Peyer's patch (tissue), 4 donors: ENCODE data around the gene ACRBP.

Experiments used
- CTCF ChIP-seq, 6 experiments: fragments of 450-650 bp in 4 of 6; fragments of 200-600 bp in 2 of 6; sonication (generic) in 1 of 6; IDR thresholded peaks; one replicate each; pipeline ENCODE4 v1.5.1; 2017 to 2019; ENCODE audit warnings: antibody characterized with exemption in 6 of 6, mild to moderate bottlenecking in 3 of 6, moderate library complexity in 1 of 6
- POLR2A ChIP-seq, 2 donors: fragments of 450-650 bp; IDR thresholded peaks; one replicate each; pipeline ENCODE4 v1.5.1; 2017; ENCODE audit warnings: antibody characterized with exemption in 2 of 2, mild to moderate bottlenecking in 2 of 2, moderate library complexity in 2 of 2

- TF ChIP-seq CTCF (IDR thresholded peaks at IDR 0.05), result no peak
- TF ChIP-seq POLR2A (IDR thresholded peaks at IDR 0.05), result no peak
Observed at GRCh38 chr12:6650832-6651231, 3.6 kb upstream of the ACRBP start.
